GM19240 (cell line): ENCODE data around the gene CYP2D6.
"Not testable (repeated sequence)": the region's sequence is repeated elsewhere in the genome, so short reads cannot be mapped to it uniquely, and the experiment has no call there.

Source experiments
- DNase-seq: peaks from one replicate; pipeline ENCODE4 v3.0.0; 2011; ENCODE audit warnings: low spot score; ENCODE audit not compliant: insufficient read length

CYP2D6 gene

DNA sequence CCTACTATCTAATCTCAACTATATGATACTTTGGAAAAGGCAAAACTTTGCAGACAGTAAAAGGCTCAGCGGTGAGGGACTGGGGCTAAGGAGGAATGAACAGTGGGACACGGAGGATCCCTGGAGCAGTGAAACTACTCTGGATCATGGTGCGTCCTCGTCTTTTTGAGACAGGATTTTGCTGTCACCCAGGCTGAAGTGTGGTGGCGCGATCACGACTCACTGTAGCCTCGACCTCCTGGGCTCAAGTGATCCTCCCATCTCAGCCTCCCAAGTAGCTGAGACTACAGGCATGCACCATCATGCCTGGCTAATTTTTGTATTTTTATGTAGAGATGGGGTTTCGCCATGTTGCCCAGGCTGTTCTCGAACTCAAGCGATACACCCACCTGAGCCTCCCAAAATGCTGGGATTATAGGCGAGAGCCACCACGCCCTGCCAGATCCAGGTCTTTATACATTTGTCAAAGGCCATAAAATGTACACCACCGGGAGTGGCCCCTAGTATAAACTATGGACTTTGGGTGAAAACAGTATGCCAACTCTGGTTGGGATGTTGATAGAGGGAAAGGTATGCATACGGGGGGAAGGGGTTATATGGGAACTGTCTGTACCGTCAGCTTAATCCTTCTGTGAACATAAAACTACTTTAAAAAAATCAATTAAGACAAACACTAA is 28.0 kb upstream of the CYP2D6 start:
- DNase-seq = no peak

DNA sequence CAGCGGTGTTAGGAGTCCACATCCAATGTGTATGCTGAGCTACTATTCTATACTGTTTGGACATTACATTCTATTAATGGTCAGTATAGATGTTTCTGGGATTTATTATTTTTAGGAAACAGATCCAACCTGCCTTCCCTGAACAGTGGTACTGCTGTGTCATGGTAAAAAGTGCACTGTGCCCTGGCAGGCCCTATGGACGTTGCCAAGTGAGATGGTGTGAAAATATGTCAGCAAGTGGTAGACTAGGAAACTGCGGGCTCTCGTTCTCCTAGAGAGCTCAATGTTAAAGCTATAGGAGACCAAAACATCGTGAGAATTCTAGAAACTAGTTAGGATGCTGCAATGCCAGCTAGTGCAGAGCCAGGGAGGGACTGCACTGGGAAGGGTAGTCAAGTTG is 26.0 kb upstream of the CYP2D6 start:
- DNase-seq = no peak

DNA sequence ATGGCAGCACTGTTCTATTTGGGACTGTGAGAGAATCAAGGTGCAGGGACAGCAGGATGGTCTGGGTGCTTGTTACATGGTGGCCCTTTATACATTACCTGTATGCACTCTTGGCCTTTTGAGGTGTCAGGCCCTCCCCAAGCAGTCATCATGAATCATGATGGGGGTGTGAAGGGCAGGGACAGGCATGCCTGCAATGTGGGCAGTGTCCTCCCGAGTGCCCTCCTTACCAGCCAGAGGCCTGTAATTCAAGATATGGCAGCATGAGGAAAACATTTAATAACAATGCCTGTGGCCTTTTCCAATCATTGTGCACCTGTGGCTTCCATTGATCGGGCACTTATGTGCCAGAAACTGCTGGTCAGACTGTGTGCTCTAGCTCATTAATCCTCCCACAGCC is 25.5 kb upstream of the CYP2D6 start:
- DNase-seq = no peak

DNA sequence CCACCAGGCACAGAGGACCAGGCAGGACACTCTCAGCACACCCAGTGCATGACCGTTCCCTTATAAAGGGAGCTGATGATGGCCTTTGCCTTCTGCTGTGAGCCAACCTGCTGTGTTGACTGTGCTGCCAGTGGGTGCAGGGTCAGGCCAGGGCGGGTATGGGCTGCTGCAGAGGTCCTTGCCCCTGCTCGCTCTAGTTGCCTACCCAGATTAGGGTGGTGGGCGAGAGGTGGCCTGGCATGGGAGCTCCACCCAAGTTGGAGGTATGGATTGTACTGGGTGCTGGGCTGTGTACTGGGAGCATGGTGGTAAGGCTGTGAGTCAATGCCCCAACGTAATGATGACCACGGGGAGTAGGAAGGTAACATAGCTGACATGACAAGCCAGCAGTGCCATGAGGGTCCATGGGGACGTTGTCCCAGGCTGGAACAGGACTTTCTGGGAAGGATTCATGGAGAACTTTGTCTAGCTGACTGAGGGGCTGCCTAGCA is 24.5 kb upstream of the CYP2D6 start:
- DNase-seq = no peak

DNA sequence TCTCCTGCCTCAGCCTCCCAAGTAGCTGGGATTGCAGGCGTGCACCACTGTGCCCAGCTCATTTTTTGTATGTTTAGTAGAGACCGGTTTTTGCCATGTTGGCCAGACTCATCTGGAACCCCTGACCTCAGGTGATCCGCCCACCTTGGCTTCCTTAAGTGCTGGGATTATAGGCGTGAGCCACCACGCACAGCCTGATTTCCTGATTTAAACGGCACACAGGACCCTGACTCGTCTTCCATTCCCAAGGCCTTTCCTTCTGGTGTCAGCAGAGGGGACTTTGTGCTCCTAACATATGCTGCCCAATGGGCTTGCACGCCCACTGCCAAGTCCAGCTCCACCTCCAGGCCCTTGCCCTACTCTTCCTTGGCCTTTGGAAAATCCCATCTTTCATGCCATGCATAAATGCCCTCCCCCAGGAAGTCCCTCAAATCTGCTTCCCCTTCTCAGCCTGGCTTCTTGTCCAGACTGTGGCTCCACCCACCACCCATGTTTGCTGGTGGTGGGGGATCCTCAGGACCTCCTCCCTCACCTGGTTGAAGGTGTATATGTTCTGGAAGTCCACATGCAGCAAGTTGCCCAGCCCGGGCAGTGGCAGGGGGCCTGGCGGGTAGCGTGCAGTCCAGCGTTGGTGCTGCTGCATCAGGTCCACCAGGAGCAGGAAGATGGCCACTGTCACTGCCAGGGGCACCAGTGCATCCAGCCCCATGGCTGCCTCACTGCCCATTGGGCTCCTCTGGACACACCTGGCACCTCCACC is 23.9 kb upstream of the CYP2D6 start:
- DNase-seq = no peak

DNA sequence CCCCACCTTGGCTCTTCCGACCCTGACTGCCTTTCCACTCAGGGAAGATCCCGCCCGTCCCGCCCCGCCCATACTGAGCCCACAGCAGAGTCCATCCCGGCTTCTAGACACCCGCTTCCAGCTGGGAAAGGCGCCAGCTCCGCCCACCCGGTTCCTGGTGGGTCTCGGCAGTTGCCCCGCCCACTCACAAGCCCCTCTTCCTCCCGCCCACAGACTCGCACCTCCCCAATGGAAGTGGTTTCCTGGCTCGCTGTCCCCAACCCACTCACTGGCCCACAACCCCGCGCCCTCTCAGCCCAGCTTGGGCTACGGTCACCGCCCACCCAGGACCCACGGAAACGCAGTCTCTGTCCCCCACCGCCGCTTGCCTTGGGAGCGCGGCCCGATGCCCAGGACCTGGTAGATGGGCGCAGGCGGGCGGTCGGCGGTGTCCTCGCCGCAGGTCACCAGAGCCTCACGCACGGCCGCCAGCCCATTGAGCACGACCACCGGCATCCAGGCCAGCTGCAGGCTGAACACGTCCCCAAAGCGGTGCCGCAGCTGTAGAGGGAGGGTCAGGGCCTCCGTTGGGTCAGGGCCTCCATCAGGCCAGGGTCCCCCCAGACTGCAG is 22.2 kb upstream of the CYP2D6 start:
- no peak for DNase-seq

DNA sequence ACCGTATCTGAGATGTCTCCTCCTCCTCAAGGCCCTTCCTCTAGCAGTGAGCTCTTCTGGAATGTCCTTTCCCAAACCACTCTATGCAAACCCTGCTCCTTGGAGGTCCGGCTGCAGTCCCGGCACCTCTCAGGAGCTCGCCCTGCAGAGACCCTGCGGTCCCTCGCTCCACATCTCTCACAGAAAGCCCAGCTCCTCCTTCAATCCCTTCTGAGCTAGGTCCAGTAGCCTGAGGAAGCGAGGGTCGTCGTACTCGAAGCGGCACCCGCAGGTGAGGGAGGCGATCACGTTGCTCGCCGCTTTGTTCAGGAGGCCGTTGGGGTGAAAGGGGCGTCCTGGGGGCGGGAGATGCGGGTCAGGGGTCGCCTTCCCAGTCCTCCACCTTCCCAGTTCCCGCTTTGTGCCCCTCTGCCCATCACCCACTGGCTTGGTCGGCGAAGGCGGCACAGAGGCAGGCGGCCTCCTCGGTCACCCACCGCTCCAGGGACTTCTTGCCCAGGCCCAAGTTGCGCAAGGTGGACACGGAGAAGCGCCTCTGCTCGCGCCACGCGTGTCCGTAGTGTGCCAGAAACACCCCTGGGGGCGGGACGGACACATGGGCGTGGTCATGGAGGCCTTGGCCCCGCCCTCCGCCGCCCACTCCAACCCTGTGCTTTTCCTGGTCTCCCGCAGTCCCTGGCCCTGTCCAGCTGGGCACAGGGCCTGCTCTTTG is 21.5 kb upstream of the CYP2D6 start:
- no peak for DNase-seq

DNA sequence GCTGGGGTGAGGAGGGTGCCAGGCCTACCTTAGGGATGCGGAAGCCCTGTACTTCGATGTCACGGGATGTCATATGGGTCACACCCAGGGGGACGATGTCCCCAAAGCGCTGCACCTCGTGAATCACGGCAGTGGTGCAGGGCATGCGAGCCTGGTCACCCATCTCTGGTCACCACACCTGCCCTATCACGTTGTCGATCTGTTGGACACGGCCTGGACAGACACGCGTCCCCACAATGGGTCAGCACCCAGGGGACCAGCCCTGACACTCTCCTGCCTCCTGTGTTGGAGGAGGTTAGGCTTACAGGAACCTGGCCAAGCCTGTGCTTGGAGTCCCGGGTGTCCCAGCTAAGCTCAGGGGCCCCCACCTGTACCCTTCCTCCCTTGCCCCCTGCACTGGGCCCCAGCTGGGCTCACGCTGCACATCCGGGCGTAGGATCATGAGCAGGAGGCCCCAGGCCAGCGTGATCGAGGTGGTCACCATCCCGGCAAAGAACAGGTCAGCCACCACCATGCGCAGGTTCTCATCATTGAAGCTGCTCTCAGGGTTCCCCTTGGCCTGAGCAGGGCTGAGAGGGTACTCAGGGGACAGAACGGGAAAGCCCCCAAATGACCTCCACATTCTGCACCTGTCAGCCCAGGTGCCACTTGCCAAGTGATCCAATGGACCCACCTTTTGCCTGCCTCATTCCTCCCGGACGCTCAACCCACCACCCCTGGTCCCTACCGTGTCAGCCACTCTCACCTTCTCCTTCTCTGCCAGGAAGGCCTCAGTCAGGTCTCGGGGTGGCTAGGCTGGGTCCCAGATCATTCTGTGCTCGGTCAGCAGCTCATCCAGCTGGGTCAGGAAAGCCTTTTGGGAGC is 20.3 kb upstream of the CYP2D6 start:
- DNase-seq = no peak

DNA sequence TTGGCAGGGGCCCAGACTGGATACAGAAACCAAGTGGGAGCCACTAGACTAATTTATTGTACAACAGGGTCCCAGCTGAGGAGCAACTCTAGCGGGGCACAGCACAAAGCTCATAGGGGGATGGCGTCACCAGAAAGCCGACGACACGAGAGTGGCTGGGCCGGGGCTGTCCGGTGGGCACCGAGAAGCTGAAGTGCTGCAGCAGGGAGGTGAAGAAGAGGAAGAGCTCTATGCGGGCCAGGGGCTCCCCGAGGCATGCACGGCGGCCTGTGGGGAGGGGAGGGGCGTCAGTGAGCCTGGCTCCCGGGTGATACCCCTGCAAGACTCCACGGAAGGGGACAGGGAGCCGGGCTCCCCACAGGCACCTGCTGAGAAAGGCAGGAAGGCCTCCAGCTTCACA is 19.2 kb upstream of the CYP2D6 start:
- DNase-seq = not testable (repeated sequence)

DNA sequence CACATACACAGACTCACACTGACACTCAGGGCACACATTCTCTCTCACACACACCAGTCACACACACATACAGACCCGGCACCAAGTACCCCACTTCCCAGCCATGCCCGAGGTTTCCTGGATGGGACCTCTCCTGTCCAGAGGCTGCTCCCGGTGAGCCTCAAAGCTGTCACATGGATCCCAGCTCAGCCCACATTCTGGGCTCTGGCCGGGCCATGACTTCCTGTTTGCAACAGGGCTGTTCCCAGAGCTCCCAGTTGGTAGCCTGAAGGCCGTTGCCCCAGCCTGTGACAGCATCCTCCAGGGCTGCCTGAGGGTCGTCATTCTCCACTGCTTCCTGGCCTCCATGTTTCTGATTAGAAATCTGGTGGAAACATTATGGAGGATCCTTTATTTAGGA is 14.6 kb upstream of the CYP2D6 start:
- no peak for DNase-seq

DNA sequence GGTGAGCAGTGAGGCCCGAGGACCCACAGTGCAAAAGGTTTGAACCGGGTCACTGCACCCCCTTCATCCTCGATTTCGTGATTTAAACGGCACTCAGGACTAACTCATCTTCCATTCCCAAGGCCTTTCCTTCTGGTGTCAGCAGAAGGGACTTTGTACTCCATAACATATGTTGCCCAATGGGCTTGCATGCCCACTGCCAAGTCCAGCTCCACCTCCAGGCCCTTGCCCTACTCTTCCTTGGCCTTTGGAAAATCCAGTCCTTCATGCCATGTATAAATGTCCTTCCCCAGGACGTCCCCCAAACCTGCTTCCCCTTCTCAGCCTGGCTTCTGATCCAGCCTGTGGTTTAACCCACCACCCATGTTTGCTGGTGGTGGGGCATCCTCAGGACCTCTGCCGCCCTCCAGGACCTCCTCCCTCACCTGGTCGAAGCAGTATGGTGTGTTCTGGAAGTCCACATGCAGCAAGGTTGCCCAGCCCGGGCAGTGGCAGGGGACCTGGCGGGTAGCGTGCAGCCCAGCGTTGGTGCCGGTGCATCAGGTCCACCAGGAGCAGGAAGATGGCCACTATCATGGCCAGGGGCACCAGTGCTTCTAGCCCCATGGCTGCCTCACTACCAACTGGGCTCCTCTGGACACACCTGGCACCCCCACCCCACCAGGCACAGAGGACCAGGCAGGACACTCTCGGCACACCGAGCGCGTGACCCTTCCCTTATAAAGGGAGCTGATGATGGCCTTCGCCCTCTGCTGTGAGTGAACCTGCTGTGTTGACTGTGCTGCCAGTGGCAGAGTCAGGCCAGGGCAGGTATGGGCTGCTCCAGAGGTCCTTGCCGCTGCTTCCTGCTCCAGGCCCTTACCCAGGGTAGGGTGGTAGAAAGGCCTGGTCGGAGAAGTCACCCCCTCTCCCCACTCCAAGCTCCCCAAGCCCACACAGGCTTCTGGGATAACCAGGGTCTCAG is 13.5 kb upstream of the CYP2D6 start:
- DNase-seq = not testable (repeated sequence)

DNA sequence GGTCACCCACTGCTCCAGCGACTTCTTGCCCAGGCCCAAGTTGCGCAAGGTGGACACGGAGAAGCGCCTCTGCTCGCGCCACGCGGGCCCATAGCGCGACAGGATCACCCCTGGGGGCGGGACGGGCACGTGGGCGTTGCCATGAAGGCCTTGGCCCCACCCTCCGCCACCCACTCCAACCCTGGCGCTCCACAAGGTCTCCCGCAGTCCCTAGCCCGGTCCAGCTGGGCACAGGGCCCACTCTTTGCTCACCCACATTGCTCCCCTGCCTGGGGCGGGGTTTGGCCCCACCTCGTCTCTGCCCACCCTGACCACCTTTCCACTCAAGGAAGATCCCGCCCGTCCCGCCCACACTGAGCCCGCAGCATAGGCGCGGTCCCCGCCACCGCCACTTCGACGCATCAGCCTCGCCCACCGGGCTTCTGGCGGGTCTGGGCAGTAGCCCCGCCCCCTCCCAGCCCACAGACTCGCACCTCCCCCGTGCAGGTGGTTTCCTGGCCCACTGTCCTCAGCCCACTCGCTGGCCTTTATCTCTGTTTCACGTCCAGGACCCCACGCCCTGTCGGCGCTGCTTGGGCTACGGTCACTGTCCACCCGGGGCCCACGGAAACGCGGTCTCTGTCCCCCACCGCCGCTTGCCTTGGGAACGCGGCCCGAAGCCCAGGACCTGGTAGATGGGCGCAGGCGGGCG is 12.3 kb upstream of the CYP2D6 start:
- DNase-seq = no peak

DNA sequence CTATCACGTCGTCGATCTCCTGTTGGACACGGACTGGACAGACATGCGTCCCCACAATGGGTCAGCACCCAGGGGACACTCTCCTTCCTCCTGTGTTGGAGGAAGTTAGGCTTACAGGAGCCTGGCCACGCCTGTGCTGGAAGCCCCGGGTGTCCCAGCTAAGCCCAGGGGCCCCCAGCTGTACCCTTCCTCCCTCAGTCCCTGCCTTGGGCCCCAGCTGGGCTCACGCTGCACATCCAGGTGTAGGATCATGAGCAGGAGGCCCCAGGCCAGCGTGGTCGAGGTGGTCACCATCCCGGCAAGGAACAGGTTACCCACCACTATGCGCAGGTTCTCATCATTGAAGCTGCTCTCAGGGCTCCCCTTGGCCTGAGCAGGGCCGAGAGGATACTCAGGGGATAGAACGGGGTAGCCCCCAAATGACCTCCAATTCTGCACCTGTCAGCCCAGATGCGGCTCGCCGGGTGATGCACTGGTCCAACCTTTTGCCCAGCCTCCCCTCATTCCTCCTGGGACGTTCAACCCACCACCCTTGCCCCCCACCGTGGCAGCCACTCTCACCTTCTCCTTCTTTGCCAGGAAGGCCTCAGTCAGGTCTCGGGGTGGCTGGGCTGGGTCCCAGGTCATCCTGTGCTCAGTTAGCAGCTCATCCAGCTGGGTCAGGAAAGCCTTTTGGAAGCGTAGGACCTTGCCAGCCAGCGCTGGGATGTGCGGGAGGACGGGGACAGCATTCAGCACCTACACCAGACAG is 10.9 kb upstream of the CYP2D6 start:
- not testable (repeated sequence) for DNase-seq

DNA sequence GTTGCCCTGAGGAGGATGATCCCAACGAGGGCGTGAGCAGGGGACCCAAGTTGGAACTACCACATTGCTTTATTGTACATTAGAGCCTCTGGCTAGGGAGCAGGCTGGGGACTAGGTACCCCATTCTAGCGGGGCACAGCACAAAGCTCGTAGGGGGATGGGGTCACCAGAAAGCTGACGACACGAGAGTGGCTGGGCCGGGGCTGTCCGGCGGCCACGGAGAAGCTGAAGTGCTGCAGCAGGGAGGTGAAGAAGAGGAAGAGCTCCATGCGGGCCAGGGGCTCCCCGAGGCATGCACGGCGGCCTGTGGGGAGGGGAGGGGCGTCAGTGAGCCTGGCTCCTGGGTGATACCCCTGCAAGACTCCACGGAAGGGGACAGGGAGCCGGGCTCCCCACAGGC is 9.5 kb upstream of the CYP2D6 start:
- not testable (repeated sequence) for DNase-seq

DNA sequence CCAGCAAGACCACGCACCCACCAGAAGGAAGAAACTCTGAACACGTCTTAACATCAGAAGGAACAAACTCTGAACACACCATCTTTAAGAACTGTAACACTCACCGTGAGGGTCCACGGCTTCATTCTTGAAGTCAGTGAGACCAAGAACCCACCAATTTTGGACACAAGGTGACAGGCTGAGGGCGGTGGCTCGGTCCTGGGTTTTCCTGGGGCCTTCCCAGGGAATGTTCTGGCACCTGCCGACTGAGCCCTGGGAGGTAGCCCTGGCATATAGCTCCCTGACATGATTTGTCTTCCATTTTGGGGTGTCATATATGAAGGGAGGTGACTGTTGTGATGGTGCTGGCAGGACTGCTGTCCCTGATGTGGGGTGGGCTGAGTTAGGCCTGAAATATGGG is 8.9 kb upstream of the CYP2D6 start:
- not testable (repeated sequence) for DNase-seq

DNA sequence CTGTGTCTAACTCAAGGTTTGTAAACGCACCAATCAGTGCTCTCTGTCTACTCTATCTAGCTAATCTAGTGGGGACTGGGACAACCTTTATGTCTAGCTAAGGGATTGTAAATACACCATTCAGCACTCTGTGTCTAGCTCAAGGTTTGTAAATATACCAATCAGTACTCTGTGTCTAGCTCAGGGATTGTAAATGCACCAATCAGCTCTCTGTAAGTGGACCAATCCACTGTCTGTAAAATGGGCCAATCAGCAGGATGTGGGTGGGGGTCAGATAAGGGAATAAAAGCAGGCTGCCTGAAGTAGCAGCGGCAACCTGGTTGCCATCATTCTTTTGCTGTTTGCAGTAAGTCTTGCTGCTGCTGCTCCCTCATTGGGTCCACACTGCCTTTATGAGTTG is 8.4 kb upstream of the CYP2D6 start:
- no peak for DNase-seq

DNA sequence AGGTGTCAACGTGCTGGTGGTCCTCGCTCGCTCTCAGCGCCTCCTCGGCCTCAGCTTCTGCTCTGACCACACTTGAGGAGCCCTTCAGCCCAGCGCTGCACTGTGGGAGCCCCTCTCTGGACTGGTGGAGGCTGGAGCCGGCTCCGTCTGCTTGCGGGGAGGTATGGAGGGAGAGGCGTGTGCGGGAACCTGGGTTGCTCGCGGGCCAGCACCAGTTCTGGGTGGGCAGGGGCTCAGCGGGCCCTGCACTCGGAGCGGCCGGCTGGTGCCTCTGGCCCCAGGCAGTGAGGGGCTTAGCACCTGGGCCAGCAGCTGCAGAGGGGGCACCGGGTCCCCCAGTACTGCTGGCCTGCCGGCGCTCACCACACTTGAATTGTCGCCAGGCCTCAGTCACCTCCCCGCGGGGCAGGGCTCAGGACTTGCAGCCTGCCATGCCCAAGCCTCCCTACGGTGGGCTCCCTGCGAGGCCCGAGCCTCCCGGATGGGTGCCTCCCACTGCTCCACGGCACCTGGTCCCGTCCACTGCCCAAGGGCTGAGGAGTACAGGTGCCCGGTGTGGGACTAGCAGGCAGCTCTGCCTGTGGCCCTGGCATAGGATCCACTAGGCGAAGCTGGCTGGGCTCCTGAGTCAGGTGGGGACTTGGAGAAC is 7.6 kb upstream of the CYP2D6 start:
- DNase-seq = no peak

DNA sequence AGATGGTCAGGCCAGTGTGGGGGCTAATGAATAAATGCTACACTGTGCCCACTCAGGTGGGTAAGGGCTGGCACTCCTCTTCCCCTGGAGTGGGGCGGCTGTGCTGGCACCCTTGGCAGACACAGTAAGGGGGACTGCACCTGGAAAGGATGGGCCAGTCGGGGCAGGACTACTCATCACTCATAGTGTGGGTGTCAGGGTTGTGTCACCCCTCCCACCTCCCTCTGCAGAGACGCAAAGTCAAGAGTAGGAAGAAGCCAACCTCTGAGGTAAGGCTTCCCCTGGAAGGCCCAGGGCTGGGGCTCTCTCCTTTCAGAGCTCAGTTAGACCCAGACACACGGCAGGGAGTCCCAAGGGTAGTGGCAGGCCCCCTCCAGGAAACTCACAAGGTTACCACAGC is 5.1 kb upstream of the CYP2D6 start:
- not testable (repeated sequence) for DNase-seq
